Measurements from ENCODE around the gene ATXN7.

- no peak for TF ChIP-seq POLR2A (IDR thresholded peaks at IDR 0.05)
- TF ChIP-seq, protein P1, sequence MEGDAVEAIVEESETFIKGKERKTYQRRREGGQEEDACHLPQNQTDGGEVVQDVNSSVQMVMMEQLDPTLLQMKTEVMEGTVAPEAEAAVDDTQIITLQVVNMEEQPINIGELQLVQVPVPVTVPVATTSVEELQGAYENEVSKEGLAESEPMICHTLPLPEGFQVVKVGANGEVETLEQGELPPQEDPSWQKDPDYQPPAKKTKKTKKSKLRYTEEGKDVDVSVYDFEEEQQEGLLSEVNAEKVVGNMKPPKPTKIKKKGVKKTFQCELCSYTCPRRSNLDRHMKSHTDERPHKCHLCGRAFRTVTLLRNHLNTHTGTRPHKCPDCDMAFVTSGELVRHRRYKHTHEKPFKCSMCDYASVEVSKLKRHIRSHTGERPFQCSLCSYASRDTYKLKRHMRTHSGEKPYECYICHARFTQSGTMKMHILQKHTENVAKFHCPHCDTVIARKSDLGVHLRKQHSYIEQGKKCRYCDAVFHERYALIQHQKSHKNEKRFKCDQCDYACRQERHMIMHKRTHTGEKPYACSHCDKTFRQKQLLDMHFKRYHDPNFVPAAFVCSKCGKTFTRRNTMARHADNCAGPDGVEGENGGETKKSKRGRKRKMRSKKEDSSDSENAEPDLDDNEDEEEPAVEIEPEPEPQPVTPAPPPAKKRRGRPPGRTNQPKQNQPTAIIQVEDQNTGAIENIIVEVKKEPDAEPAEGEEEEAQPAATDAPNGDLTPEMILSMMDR (IDR thresholded peaks at IDR 0.05), result no peak
Measured at GRCh38 chr3:63857311-63857710, 6.4 kb upstream of the ATXN7 start.

Data from esophagus squamous epithelium (tissue), 4 donors.